DND-41 (cell line): ENCODE results near the gene SHFL.

ENCODE experiments used
- CTCF ChIP-seq: IDR thresholded peaks from 2 replicates; pipeline ENCODE4 v1.5.1; 2012; ENCODE audit warnings: borderline replicate concordance, low read length, moderate library complexity, mild to moderate bottlenecking; ENCODE audit not compliant: poor library complexity, severe bottlenecking; ENCODE audit errors: extremely low read depth
- EZH2 ChIP-seq: IDR thresholded peaks from 3 replicates; pipeline ENCODE4 v1.6.1; 2012; ENCODE audit warnings: borderline replicate concordance, low read depth, mild to moderate bottlenecking, moderate library complexity, low read length, inconsistent platforms; ENCODE audit not compliant: severe bottlenecking

- TF ChIP-seq EZH2 (no peak), CTCF (no peak)
Observed at GRCh38 chr19:10068205-10068604, 17.9 kb upstream of the SHFL start.
